ENCODE results near the gene CWC22.
"Not testable (repeated sequence)": the region's sequence is repeated elsewhere in the genome, so short reads cannot be mapped to it uniquely, and the experiment has no call there.

CWC22 gene

DNA sequence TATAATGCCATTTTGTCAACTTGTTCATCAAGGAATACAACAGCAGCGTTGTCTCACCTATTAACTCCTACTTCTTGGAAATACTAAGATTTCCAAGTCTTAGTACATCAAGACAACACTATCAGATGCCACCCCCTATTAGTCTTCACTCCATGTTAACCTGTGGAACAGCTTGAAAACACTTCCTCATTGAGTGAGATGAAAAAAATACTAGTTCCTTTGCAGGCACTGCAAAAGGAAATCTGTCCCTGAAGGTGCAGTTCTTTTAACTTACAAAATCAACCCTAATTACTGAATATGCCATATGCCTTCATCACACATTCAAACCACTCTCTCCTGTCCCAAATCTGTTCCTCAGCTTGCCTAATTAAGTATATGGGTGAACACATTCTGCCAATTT lies 4.0 kb downstream of the CWC22 start:
- DNase-seq: no peak

DNA sequence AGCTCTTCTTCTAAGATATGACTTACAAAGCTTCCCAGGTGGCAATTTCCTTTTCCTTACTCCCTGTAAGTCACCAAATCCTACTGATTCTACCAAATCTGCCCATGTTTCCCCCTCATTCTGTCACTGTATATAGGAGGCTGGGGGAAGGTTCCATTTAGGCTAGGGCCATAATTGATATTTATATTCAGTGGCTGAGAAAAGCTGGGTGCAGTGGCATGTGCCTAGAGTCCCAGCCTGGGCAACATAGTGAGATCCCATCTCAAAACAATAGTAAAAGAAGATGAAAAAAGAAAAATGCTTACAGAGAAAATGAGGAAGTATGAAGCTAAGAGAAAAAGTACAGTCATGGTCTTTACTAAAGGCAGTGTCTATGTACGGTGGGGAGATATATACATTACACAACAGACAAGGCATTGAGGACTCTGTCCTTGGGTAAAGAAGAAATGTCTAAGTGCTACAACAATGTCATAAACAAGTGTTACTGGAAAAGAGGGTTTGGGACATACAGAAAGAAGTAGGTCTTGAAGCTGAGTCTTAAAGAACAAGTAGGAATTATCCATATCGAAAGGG lies 4.8 kb downstream of the CWC22 start:
- no peak for DNase-seq

- DNase-seq: no peak
These were observed 5.4 kb downstream of the CWC22 start for GRCh38 chr2:180001726-180002125.

DNA sequence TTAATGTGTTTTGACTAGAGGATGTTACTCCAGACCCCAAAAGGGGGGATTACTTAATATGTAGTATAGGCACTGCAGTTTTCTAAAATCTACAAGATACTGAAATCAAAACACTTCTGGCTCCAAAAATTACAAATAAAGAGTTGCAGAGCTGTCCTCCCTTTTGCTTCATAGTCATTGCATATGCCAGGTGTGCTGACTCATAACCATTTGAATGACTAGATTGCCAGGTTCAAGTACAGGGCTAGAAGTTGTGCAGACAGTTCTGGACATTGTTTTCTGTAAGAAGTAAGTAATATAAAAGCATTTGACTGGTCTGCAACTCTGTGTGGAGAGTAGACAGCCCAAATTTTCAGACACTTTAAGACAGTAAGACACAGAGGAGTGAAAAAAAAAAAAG lies 6.7 kb downstream of the CWC22 start:
- DNase-seq: peak in 1 of 5 experiments; percentile 6

- no peak for DNase-seq
These were observed 8.1 kb downstream of the CWC22 start for GRCh38 chr2:179999000-179999399.

DNA sequence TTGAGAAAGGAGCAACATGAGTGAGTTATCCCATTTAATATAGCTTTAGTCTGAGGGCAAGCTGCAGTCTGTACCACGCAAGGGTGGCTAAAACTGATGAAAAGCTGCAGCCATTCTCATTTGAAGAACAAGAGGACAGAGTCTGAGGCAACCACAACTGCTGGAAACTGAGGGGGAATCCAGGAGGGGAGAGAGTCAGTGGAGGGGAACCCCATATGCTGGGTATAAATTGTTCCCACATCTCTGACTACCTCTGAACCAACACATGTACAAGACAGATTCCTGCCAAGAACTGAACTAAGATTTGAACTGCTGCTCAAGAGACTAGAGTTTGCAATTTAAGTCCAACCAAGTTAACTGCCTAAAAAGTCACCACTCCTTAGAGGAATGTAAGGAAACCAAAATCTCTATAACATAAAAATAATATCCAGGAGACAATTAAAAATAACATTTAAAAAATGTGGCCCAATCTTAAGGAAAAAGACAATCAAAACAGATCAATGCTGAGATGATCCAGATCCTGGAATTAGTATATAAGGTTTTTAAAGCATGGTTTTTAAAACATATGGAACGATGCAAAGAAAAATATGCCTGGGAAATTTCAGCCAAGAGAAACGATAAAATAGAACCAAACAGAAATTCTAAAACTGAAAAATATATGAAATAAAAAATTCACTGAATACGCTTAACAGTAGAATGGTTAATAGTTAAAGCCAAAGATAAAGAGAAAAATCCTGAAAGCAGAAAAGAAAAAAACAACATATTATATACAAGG lies 11.2 kb downstream of the CWC22 start:
- DNase-seq: no peak

DNA sequence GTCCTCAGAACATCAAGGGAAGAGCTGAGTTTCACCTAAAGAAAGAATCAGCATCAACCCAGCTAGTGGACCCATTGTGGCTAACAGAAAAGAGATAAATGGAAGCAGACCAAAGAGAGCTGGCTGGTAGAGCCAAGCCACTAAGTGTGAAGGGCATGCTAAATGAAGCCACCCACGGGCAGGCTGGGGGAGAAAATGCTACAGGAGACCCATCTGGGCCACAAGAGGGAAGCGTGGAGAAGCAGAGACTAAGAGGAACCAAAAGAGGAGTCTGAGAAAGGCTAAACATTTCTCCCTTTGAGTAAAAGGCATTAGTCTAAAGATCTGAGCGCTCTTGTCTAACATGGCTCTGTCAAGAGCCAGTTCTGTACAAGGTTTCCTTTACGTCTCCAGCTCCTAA lies 15.8 kb downstream of the CWC22 start:
- DNase-seq: no peak

DNA sequence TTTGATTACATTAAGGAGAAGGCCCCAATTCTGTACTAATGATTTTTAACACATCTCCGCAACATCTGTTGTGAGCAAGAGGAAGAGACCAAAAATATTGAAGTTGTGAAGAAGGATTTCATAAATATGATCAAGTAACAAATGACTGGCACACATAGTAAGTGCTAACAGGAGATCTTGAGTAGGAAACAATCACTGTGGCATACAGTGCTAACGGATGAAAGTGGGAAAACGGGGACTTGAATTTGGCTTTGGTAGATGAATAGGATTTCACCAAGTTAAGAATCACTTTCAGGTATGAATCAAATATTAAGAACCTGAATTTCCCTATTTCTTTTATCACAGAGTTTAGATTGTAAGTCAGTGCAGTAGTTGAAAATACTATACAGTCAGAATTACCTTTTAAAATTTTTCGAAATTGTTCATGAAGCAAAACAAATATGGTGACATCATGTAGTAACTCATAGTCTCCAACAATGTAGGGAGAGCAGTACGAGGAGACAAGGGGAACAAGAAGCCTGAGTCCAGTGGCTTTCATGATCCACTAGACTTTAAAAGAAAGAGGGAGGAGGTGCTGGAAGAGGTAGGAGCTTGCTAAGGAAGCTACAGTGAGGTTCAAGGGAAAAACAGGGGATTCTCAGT lies 16.3 kb downstream of the CWC22 start:
- DNase-seq: no peak

- DNase-seq: no peak
These were observed 19.2 kb downstream of the CWC22 start for GRCh38 chr2:179987916-179988315.

DNA sequence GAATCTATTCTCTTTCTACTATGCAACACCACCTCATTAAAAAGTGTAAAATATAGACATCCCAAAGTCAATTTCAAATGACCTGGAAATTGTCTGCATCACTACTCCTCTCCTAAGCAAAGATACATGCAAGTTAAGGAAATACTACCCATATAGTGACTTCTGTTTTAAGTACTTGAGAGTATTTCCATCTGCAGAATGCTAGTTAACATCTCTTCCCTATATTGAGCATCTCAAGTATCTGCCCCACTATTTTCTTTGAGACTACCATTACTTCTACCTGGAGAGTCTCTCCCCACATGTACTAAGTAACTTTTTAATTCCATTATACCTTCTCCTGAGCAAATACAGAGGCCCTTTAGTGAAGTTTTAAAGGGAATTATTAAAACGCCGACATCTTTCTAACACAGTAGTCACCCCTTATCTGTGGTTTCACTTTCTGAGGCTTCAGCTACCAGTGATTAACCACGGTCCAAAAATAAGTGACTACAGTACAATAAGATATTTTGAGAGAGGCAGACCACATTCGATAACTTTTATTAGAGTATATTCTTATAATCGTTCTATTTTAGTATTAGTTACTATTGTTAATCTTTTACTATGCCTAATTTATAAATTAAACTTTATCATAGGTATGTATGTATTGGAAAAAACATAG lies 21.8 kb downstream of the CWC22 start:
- no peak for DNase-seq

GRCh38 chr2:179983250-179983932 lies 23.7 kb downstream of the CWC22 start:
- DNase-seq: no peak

DNA sequence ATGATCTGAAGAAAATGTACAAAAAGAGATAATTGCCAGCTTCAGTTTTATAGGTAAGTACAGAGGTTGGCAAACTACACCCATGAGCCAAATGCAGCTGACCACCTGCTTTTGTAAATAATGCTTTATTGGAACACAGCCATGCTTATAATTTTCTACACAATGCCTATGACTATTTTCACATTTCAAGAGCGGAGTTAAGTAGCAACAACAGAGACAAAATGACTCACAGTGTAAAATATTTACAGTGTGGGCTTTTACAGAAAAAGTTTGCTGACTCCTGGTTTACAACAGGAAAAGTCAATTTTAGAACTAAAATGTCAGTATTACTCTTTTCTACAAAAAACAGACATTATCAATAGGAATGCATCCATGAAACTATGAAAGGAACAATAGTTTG lies 26.0 kb downstream of the CWC22 start:
- no peak for DNase-seq

GRCh38 chr2:179974761-179975160 lies 32.3 kb downstream of the CWC22 start:
- DNase-seq: no peak

DNA sequence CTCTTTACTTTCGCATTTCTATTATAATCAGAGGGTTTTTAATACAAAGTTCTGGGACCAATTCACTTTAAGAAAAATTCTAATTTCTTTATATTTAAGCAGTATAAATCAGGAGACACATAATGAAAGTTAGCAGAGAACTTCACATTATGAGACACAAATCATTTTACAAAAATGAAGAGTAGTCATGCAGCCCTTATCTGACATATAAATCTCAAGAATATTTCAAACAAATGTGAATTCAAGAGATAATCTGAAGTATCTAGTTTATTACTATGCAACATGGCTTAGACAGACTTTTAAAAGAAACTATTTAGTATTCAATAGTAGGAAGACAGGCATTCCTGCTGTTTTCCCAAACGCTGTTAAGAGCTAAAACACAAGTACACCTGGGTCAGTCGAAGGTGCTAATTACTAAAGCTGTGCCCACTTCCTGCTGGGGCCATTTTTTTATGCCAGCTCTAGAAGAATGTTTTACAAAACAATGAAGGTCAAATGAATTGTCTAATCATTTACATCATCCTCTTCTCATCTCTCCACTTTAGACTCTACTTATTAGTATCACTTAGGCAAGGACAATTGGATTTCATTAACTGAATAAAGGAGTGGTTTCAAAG lies 40.2 kb downstream of the CWC22 start:
- DNase-seq: no peak

DNA sequence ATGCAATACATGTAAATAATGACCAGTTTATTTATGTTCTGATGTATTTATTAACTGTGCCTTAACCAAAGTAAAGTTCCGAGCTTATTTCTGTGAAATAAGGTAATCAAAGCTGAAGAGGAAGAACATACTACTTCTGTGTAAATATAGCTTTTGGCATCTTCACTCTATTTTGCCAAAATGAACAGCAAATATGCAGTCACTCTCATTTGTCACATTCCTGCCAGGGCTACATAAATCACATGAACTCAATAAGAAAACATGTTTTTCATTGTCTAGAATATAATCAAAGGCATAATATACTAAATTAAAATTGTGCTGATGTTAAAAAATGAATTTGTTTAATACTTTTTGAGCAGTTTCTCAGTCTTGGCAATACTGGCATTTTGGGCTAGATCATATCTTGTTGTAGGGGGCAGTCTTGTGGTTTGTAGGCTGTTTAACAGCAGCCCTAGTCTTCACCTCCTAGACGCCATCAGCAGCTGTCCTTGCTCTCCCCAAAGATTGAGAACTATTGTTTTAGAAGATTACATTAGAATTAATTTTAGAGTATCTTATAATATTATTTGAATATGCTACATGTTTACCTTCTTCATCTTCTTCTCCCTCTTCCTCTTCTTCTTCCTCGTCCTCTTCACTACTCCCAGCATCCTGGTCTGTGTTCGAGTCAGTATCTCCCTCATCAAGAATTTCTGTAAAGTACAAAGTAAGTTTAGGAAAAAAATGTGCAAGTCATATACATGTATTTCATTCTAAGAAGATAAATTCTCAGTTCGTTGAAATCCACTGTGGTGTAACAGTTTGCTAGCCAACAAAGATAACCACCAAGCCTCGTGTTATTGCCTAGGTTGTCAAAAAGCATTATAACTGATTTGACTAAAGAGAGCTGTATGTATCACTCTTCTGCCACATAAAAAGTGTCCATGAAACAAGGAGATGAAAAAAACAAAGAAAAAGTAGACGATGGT lies 41.5 kb downstream of the CWC22 start:
- no peak for DNase-seq

DNA sequence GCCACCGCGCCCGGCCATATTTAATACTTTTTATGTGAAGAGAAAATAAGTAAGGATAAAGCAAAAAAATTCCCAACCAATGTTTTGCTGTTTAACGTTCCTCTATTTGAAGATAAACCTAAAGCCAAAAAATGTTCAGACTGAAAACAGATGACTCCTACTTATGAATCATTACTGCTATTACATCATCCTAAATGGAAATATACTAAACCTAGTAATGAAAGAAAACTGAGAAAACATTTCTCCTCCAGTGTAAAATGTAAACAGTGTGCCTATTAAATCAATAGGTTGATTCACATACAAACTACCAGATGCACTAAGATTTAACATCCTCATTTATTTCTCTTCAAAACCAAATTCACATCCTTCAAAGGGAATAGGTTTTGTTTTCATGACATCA lies 43.5 kb downstream of the CWC22 start:
- DNase-seq: no peak

DNA sequence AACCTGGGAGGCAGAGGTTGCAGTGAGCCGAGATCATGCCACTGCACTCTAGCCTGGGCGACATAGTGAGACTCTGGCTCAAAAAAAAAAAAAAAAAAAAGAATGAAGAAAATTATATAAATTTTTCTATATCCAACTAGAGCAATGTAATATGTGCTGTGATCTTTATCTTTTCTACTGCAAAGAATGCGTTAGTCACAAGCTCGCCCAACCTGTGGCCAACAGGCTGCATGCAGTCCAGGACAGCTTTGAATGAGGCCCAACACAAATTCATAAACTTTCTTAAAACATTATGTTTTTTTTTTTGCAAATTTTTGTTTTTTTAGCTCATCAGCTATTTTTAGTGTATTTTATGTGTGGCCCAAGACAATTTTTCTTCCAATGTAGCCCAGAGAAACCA lies 48.8 kb downstream of the CWC22 start:
- DNase-seq: not testable (repeated sequence)

- DNase-seq: no peak
These were observed 53.1 kb downstream of the CWC22 start for GRCh38 chr2:179954026-179954425.

GRCh38 chr2:179953359-179953758 lies 53.7 kb downstream of the CWC22 start:
- no peak for DNase-seq

DNA sequence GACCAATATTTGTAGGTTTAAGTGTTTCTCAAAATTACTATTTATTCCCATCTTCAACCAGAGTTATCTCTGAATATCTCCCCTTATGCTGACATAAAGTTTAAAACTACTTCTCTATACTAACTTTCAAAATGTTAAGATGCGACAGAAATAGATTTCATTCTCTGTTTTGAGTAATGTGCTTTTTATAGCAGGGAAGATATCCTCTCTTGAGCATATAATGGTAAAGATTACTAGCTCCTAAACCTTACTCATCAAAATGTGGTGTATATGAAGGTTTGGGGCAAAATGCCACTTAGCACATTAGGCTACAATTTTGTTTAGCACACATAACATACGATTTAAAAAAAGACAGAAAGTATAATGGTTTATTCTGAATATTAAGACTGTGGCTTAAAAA lies 54.4 kb downstream of the CWC22 start:
- no peak for DNase-seq

GRCh38 chr2:179951680-179952079 lies 55.4 kb downstream of the CWC22 start:
- no peak for DNase-seq

Data from T-helper 2 cell (primary cell).